SK-N-SH (cell line): ENCODE measurements around the gene RBM12. TPM values are rescaled to one million over a fixed set of nuclear protein-coding genes. Genes with fewer than 3 reads are reported as not detected.

Experiments
- CTCF ChIA-PET: fragments of 300-600, 350-600 bp; formaldehyde crosslinking; extraction: SDS; loops from one replicate; lab custom pipeline; 2021; lab: Yijun Ruan, JAX
- POLR2A ChIA-PET: fragments of 350-600 bp; sonication (Branson Sonifier 250); formaldehyde crosslinking; extraction: SDS; loops from one replicate; lab custom pipeline; 2020; ENCODE audit warnings: antibody characterized with exemption, inconsistent platforms; lab: Yijun Ruan, JAX
- DNase-seq: peaks from one replicate; pipeline ENCODE4 v3.0.0; 2012
- H2AFZ ChIP-seq: fragments of 200-600 bp; sonication (generic); 2 replicates; pipeline ENCODE4 v1.8.1; 2016; ENCODE audit warnings: antibody characterized with exemption, mild to moderate bottlenecking, low read depth
- H3F3A ChIP-seq: fragments of 200-600 bp; sonication (generic); replicated peaks from 2 replicates; pipeline ENCODE3; 2016; ENCODE audit warnings: antibody characterized with exemption, mild to moderate bottlenecking; ENCODE audit not compliant: insufficient read depth
- H3K27ac ChIP-seq, 2 experiments: fragments of 200-500 bp in 1 of 2; fragments of 200-600 bp in 1 of 2; sonication (Bioruptor generic) in 1 of 2; sonication (generic), shearing (Covaris generic) in 1 of 2; 2 replicates each; pipeline versions ENCODE4 v1.5.1 to v1.6.1; 2014 to 2016; ENCODE audit warnings: low read depth in 2 of 2, inconsistent platforms in 1 of 2, low read length in 1 of 2, mild to moderate bottlenecking in 1 of 2, mixed read lengths in 1 of 2
- H3K27me3 ChIP-seq: fragments of 200-600 bp; sonication (generic), shearing (Covaris generic); 2 replicates; pipeline ENCODE4 v1.6.1; 2016; ENCODE audit warnings: mixed run types; ENCODE audit not compliant: insufficient read depth
- H3K36me3 ChIP-seq, 2 experiments: fragments of 200-500 bp in 1 of 2; fragments of 200-600 bp in 1 of 2; sonication (Bioruptor generic) in 1 of 2; sonication (generic) in 1 of 2; replicated peaks in 1 of 2; 2 replicates each; pipeline versions ENCODE3 to v1.5.1; 2014 to 2016; ENCODE audit warnings: low read length in 1 of 2, mild to moderate bottlenecking in 1 of 2; ENCODE audit not compliant: insufficient read depth in 2 of 2, control insufficient read depth in 1 of 2
- H3K4me1 ChIP-seq, 2 experiments: fragments of 200-500 bp in 1 of 2; fragments of 200-600 bp in 1 of 2; sonication (Bioruptor generic) in 1 of 2; sonication (generic), shearing (Covaris generic) in 1 of 2; 2 replicates each; pipeline versions ENCODE4 v1.5.1 to v1.6.1; 2014 to 2016; ENCODE audit warnings: low read depth in 1 of 2, low read length in 1 of 2, mixed run types in 1 of 2; ENCODE audit not compliant: insufficient read depth in 2 of 2, control insufficient read depth in 1 of 2
- H3K4me2 ChIP-seq: fragments of 200-600 bp; sonication (generic), shearing (Covaris generic); 2 replicates; pipeline ENCODE4 v1.6.1; 2017; ENCODE audit warnings: mixed run types
- H3K4me3 ChIP-seq, 2 experiments: fragments of 200-500 bp in 1 of 2; fragments of 200-600 bp in 1 of 2; sonication (Bioruptor generic) in 1 of 2; sonication (generic), shearing (Covaris generic) in 1 of 2; 2 replicates each; pipeline versions ENCODE4 v1.5.1 to v1.8.1; 2014 to 2016; ENCODE audit warnings: low read depth in 2 of 2, inconsistent platforms in 1 of 2, low read length in 1 of 2, mild to moderate bottlenecking in 1 of 2, mixed read lengths in 1 of 2, moderate library complexity in 1 of 2
- H3K79me2 ChIP-seq: fragments of 200-600 bp; sonication (generic); 2 replicates; pipeline ENCODE4 v1.8.1; 2017; ENCODE audit warnings: mild to moderate bottlenecking; ENCODE audit not compliant: insufficient read depth
- H3K9ac ChIP-seq: fragments of 200-600 bp; sonication (generic); 2 replicates; pipeline ENCODE4 v1.6.1; 2017; ENCODE audit warnings: mixed run types
- H3K9me2 ChIP-seq: fragments of 200-600 bp; sonication (generic); 2 replicates; pipeline ENCODE4 v1.6.1; 2017; ENCODE audit warnings: mixed run types
- H3K9me3 ChIP-seq: fragments of 200-600 bp; sonication (generic); 2 replicates; pipeline ENCODE4 v1.6.1; 2017; ENCODE audit warnings: mixed run types, mild to moderate bottlenecking, moderate library complexity
- H4K20me1 ChIP-seq: fragments of 200-600 bp; sonication (generic); 2 replicates; pipeline ENCODE4 v1.6.1; 2017; ENCODE audit warnings: mild to moderate bottlenecking, mixed run types; ENCODE audit not compliant: insufficient read depth
- FOSL2 ChIP-seq: IDR thresholded peaks from 2 replicates; pipeline ENCODE4 v1.4.0; 2012; ENCODE audit warnings: low read depth, mild to moderate bottlenecking, moderate library complexity, borderline replicate concordance
- FOXJ3 ChIP-seq: sonication (generic); formaldehyde crosslinking; IDR thresholded peaks from 2 replicates; pipeline ENCODE4 v1.5.1; 2020; ENCODE audit warnings: mild to moderate bottlenecking, missing genetic modification reagents
- GATA2 ChIP-seq: sonication (generic); formaldehyde crosslinking; IDR thresholded peaks from 2 replicates; pipeline ENCODE4 v1.5.0; 2020; ENCODE audit warnings: mild to moderate bottlenecking, missing genetic modification reagents
- IRF3 ChIP-seq: fragments of 150-350 bp; IDR thresholded peaks from 2 replicates; pipeline ENCODE4 v1.6.1; 2016; ENCODE audit warnings: mild to moderate bottlenecking, low read depth, low read length
- JUND ChIP-seq: IDR thresholded peaks from 2 replicates; pipeline ENCODE4 v1.4.0; 2012
- NFIC ChIP-seq: IDR thresholded peaks from 2 replicates; pipeline ENCODE4 v1.4.0; 2012; ENCODE audit warnings: borderline replicate concordance
- NRF1 ChIP-seq: IDR thresholded peaks from 2 replicates; pipeline ENCODE4 v1.6.1; 2012; ENCODE audit warnings: low read depth, mild to moderate bottlenecking, low read length
- RXRA ChIP-seq: IDR thresholded peaks from 2 replicates; pipeline ENCODE4 v1.4.0; 2012; ENCODE audit warnings: low read depth, mild to moderate bottlenecking, borderline replicate concordance
- ZBTB33 ChIP-seq: IDR thresholded peaks from 2 replicates; pipeline ENCODE4 v1.4.0; 2012; ENCODE audit warnings: low read depth, borderline replicate concordance
- WGBS: methylation state at CpG from one replicate; pipeline ENCODE4 v1.1.6; 2017; ENCODE audit warnings: low lambda C conversion rate; 5-methylcytosine and 5-hydroxymethylcytosine counted together
- polyA plus RNA-seq, 3 experiments: library from polyadenylated mRNA; depleted of rRNA; stranded (reverse); fragments of >200 nt; gene quantifications; 2 replicates each; pipeline ENCODE4 v1.2.3, GENCODE V29; 2012

The RBM12 gene
- polyA plus RNA-seq, 1 of the 3 experiments (the other 2 are of a cell fraction), result 41.9 TPM

DNA sequence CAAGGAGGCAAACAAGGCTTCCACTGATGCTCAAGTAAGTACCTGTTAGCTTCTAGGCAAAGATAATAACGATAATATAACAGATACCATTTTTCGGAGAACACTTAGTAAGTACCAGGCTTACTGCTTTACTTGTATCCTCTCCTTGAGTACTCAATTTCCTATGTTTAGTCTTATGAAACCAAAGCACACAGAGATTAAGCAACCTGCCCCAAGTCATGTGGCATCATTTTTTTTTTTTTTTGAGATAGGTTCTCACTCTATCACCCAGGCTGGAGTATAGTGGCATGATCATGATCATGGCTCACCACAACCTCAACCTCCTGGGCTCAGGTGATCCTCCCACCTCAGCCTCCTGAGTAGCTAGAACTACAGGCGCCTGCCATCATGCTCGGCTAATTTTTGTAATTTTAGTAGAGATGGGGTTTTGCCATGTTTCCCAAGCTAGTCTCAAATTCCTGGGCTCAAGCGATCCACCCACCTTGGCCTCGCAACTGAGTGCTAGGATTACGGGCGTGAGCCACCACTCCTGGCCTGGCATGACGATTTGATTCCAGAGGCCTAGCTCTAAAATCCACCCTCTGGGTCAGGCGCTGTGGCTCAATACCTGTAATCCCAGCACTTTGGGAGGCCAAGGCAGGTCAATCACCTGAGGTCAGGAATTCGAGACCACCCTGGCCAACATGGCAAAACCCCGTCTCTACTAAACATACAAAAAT, 35.1 kb downstream of the RBM12 start (continued):
- TF ChIP-seq GATA2 (CRISPR knock-in tag), result no peak
- no peak for TF ChIP-seq JUND
- TF ChIP-seq IRF3, result no peak
- TF ChIP-seq NFIC, result no peak
- no peak for TF ChIP-seq ZBTB33
- no peak for TF ChIP-seq RXRA

GRCh38 chr20:35627121-35627520, 37.6 kb downstream of the RBM12 start:
- Histone ChIP-seq H3K27me3 (no peaks in the 10 kb centered on the region), H3K27ac (no peak overlapping the region), H3K4me3 (no peak overlapping the region), H4K20me1 (0 out of 2 replicates have a peak, but pooled peaks cover 2% of the 10 kb centered on the region), H3K36me3 (peaks cover 49 to 50% of the 10 kb centered on the region in 2 experiments), H3K9me2 (no peaks in the 10 kb centered on the region), H3K4me2 (no peak overlapping the region), H3K9ac (no peak overlapping the region), H3K79me2 (no peaks in the 10 kb centered on the region), H3K9me3 (no peaks in the 10 kb centered on the region), H3F3A (peaks cover 22% of the 10 kb centered on the region), H2AFZ (no peak overlapping the region), H3K4me1 (no peaks in the 10 kb centered on the region)
- POLR2A ChIA-PET, result interaction anchor here (0.6 kb wide), 1 partner anchor 10 kb away, joined by 3 read pairs; no protein-coding TSS in a partner anchor
- CTCF ChIA-PET, result interaction anchor here (0.6 kb wide), 1 partner anchor 9 kb away, joined by 3 read pairs; no protein-coding TSS in a partner anchor
- 94% methylated on average over 8 of the region's 8 CpGs for WGBS
- no peak for DNase-seq
- no peak for TF ChIP-seq FOSL2
- no peak for TF ChIP-seq NFIC
- TF ChIP-seq, all 33 proteins: peak for 0

DNA sequence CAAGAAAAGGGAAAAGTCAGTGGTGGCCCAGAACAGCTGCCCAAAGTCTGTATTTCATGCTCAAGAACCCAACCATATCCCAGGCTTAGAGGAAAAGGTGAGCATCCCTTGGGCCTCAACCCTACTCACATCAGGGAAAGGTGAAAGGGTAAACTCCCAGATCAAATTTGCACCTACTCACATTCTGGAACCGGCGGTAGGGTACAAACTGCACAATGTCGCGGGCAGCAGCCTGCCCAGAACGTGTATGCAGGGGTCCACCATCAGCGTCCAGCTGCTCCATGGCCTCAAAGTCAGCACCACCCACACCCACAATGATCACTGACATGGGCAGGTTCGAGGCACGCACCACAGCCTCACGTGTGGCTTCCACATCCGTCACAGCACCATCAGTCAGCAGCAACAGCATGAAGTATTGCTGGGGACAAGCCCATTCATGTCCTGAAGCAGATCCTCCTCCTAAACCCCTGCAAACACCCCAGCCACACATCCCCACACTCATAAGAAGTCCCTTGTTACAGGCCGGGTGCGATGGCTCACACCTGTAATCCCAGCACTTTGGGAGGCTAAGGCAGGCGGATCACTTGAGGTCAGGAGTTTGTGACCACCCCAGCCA, 38.2 kb downstream of the RBM12 start:
- Histone ChIP-seq H3K27ac (no peak overlapping the region), H3K4me1 (no peaks in the 10 kb centered on the region), H3K9me3 (no peaks in the 10 kb centered on the region), H3K27me3 (no peaks in the 10 kb centered on the region), H3K9ac (no peak overlapping the region), H3F3A (peaks cover 28% of the 10 kb centered on the region), H4K20me1 (no peaks in the 10 kb centered on the region), H2AFZ (no peak overlapping the region), H3K4me3 (no peak overlapping the region), H3K36me3 (peaks cover 49 to 56% of the 10 kb centered on the region in 2 experiments), H3K4me2 (no peak overlapping the region), H3K9me2 (no peaks in the 10 kb centered on the region), H3K79me2 (no peaks in the 10 kb centered on the region)
- WGBS, result 94% methylated on average over 9 of the region's 13 CpGs
- ChIA-PET CTCF (interaction anchor here (1.5 kb wide), 1 partner anchor 9 kb away, joined by 4 read pairs; no protein-coding TSS in a partner anchor), POLR2A (interaction anchor here (0.6 kb wide), 1 partner anchor 10 kb away, joined by 3 read pairs; no protein-coding TSS in a partner anchor)
- DNase-seq, result no peak
- no peak for TF ChIP-seq FOSL2
- TF ChIP-seq GATA2 (CRISPR knock-in tag), result no peak
- TF ChIP-seq NRF1, result no peak
- no peak for TF ChIP-seq FOXJ3 (CRISPR knock-in tag)
